HG03457 (cell line): ENCODE measurements around the gene KRTAP5-1.

Source experiments
- ATAC-seq: cut with Tn5 transposase; IDR thresholded peaks from one replicate; pipeline ENCODE4 v1.9.1; 2021; ENCODE audit warnings: moderate number of reproducible peaks; ENCODE audit not compliant: unreplicated experiment

KRTAP5-1 gene

GRCh38 chr11:1561955-1562354, 23.1 kb downstream of the KRTAP5-1 start:
- no peak for ATAC-seq

GRCh38 chr11:1561266-1561665, 23.8 kb downstream of the KRTAP5-1 start:
- no peak for ATAC-seq

GRCh38 chr11:1560649-1561251, 24.3 kb downstream of the KRTAP5-1 start:
- no peak for ATAC-seq

- no peak for ATAC-seq
Measured at GRCh38 chr11:1560002-1560648, 25.0 kb downstream of the KRTAP5-1 start.

GRCh38 chr11:1559111-1559951, 25.8 kb downstream of the KRTAP5-1 start:
- no peak for ATAC-seq

GRCh38 chr11:1558775-1559110, 26.3 kb downstream of the KRTAP5-1 start:
- ATAC-seq, result no peak

- ATAC-seq, result no peak
Measured at GRCh38 chr11:1557904-1558774, 26.9 kb downstream of the KRTAP5-1 start.

- ATAC-seq, result no peak
Measured at GRCh38 chr11:1557051-1557884, 27.8 kb downstream of the KRTAP5-1 start.

- no peak for ATAC-seq
Measured at GRCh38 chr11:1556278-1556902, 28.7 kb downstream of the KRTAP5-1 start.

GRCh38 chr11:1555713-1556153, 29.4 kb downstream of the KRTAP5-1 start:
- no peak for ATAC-seq

GRCh38 chr11:1554981-1555712, 29.9 kb downstream of the KRTAP5-1 start:
- ATAC-seq, result no peak

- no peak for ATAC-seq
Measured at GRCh38 chr11:1553808-1554594, 31.1 kb downstream of the KRTAP5-1 start.

GRCh38 chr11:1549338-1550330, 35.4 kb downstream of the KRTAP5-1 start:
- no peak for ATAC-seq

- no peak for ATAC-seq
Measured at GRCh38 chr11:1548221-1549070, 36.6 kb downstream of the KRTAP5-1 start.

- ATAC-seq, result no peak
Measured at GRCh38 chr11:1547467-1548098, 37.5 kb downstream of the KRTAP5-1 start.
